GM13976 (cell line): Measurements from ENCODE around the gene DDAH2.

Source experiments
- DNase-seq: peaks from one replicate; pipeline ENCODE4 v3.0.0; 2012; ENCODE audit warnings: low spot score
- CTCF ChIP-seq: IDR thresholded peaks from 2 replicates; pipeline ENCODE4 v1.5.1; 2012; ENCODE audit warnings: borderline replicate concordance, mild to moderate bottlenecking; ENCODE audit not compliant: insufficient read depth; ENCODE audit errors: extremely low read depth, missing control alignments, control extremely low read depth
- in situ Hi-C: fragments of 300-500 bp; cut with MboI; formaldehyde crosslinking; loops from one replicate; pipeline ENCODE4 v1.12.0; 2022; ENCODE audit warnings: low sequenced_read_pairs, mixed read lengths, inconsistent platforms; ENCODE audit not compliant: unreplicated experiment

Gene DDAH2

DNA sequence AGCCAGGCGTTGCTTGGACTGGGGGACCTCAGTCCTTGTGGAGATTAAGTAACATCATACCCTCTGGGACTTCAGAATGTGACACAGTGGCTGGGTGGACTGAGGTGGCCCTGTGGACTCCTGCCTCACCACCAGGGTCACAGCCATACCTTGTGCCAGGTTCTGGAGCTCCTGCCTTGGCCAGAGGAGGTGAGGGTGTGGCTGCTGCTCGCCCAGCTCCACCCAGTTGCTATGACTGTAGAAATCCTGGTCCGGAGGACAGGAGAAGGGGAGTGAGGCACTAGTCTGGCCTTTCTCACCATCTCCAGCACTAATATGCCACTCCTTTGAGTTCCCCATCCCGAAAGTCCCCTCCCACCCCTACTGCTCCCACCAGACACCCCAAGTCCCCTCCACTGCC, 46.1 kb upstream of the DDAH2 start:
- DNase-seq, result no peak
- TF ChIP-seq CTCF, result no peak
- in situ Hi-C loops, result no loop called here

- no peak for TF ChIP-seq CTCF
- no peak for DNase-seq
- in situ Hi-C loops, result no loop called here
Measured at GRCh38 chr6:31771992-31772358, 42.9 kb upstream of the DDAH2 start.

DNA sequence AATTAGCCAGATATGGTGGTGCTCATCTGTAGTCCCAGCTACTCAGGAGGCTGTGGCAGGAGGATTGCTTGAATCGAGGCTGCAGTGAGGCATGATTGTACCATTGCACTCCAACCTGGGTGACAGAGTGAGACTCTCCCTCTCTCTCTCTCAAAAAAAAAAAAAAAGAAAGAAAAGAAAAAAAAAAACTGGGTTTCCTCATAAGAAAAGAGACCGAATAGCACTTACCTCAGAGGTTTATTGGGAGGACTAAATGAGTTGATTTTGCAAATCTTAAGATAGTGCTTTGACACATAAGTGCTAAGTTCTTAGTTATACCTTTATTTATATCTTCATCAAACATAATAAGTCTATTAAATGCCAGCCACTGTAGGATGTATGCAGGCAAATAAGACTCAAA, 41.8 kb upstream of the DDAH2 start:
- in situ Hi-C loops, result no loop called here
- TF ChIP-seq CTCF, result no peak
- DNase-seq, result no peak

DNA sequence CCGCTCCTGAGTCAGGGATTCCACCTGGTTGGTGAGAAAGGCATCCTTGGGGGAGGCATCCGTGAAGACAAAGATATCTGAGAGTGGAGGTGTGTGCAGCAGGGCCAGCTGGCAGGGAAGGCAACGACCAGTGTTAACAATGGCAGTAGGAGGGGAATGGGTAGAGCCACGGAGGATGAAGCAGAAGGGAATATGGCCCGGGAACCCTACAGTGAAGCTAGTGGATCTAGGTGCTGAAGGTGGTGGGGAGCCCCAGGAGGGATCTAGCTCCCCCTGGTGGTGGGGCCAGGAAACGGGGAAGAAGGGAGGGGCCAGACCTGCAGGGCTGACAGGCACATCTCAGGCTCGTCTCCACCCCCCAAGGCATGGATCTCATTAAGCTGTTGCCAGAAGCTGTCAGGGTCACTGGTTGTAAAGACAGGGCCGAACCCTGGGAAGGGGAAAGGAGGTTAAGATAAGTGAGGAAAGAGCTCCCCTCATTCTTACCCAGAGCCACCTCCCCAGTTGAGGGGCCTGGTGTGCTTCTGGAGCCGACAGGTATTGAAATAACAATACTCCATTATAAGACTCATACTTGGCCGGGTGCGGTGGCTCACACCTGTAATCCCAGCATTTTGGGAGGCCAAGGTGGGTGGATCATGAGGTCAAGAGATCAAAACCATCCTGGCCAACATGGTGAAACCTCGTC, 40.7 kb upstream of the DDAH2 start:
- in situ Hi-C loops, result no loop called here
- TF ChIP-seq CTCF, result peak; percentile 77
- DNase-seq, result peak; percentile 93

GRCh38 chr6:31768363-31769257, 39.5 kb upstream of the DDAH2 start:
- TF ChIP-seq CTCF, result no peak
- no peak for DNase-seq
- in situ Hi-C loops, result no loop called here

DNA sequence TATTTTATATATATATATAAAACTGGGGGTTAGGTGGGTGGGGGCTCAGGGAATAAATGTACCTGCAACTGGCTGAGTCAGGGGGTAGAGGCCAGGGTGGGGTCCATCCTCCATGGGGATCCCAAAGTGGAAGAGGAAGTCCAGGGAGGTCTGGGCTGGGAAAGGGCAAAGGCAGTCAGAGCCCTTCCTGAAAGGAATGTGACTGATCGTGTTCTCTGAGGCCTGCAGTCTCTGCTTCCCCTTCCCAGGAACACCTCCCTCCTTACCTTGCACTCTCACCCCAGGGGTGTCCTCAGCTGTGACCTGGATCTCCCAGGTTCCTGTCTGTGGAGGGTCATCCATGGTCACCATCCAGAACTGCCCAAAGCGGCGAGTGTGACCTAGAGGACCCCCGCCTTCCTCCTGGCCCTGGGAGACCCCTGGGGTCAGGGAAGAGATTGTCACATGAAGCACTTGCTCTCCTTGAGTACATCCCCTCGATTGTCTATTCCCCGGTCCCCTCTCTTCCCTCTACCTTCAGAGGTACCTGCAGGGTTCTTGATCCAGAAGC, 38.1 kb upstream of the DDAH2 start:
- in situ Hi-C loops, result no loop called here
- DNase-seq, result no peak
- no peak for TF ChIP-seq CTCF
